Activated CD8-positive, alpha-beta T cell treated with anti-CD3 and anti-CD28 coated beads for 36 hours (primary cell): ENCODE results near the gene MYO5B. TPM values are rescaled to one million over a fixed set of nuclear protein-coding genes. Genes with fewer than 3 reads are reported as not detected.
A peak's percentile ranks its signal among the peaks of the same experiment; 100 is the strongest.

Source experiments
- ATAC-seq: fragments of 200-7000 bp; cut with Tn5 transposase; one replicate; pipeline ENCODE4 v1.10.0; 2021; ENCODE audit warnings: mild to moderate bottlenecking, moderate library complexity
- CTCF ChIA-PET: fragments of 350-600 bp; sonication (Branson Sonifier 250); formaldehyde crosslinking; loops from one replicate; lab custom pipeline; 2021; ENCODE audit warnings: antibody characterized with exemption; lab: Charles Lee
- POLR2A ChIA-PET: fragments of 350-600 bp; sonication (Branson Sonifier 250); formaldehyde crosslinking; loops from one replicate; lab custom pipeline; 2021; ENCODE audit warnings: antibody characterized with exemption; lab: Charles Lee
- DNase-seq: peaks from one replicate; pipeline ENCODE4 v3.0.0-alpha.2; 2020
- H3K27ac Mint-ChIP-seq: one replicate; pipeline ENCODE4 v1.8.0; 2021; ENCODE audit warnings: mild to moderate bottlenecking, mixed read lengths
- H3K27me3 Mint-ChIP-seq: one replicate; pipeline ENCODE4 v1.8.0; 2021; ENCODE audit warnings: mixed read lengths
- H3K36me3 Mint-ChIP-seq: one replicate; pipeline ENCODE4 v1.8.0; 2021; ENCODE audit warnings: low read depth, mixed read lengths
- H3K4me1 Mint-ChIP-seq: one replicate; pipeline ENCODE4 v1.8.0; 2021; ENCODE audit warnings: low read depth, mixed read lengths
- H3K4me3 Mint-ChIP-seq: one replicate; pipeline ENCODE4 v1.8.0; 2021; ENCODE audit warnings: mild to moderate bottlenecking, moderate library complexity, mixed read lengths
- H3K9me3 Mint-ChIP-seq: one replicate; pipeline ENCODE4 v1.8.0; 2021; ENCODE audit warnings: mixed read lengths
- intact Hi-C: fragments of 100-400 bp; cut with micrococcal nuclease; formaldehyde crosslinking; loops from one replicate; pipeline ENCODE4 v1.10.0; 2022
- total RNA-seq, 2 experiments: library from RNA; stranded (reverse); gene quantifications; one replicate each; pipeline ENCODE4 v1.2.3, GENCODE V29; 2021
- TF ChIP-seq, protein P1 (sequence below): fragments of 200-600 bp; IDR thresholded peaks from one replicate; pipeline ENCODE4 v1.8.0; 2022; ENCODE audit warnings: antibody characterized with exemption, mild to moderate bottlenecking

Gene MYO5B
- total RNA-seq, 2 experiments from 2014 or later, result 0.09 TPM; not detected in 1

DNA sequence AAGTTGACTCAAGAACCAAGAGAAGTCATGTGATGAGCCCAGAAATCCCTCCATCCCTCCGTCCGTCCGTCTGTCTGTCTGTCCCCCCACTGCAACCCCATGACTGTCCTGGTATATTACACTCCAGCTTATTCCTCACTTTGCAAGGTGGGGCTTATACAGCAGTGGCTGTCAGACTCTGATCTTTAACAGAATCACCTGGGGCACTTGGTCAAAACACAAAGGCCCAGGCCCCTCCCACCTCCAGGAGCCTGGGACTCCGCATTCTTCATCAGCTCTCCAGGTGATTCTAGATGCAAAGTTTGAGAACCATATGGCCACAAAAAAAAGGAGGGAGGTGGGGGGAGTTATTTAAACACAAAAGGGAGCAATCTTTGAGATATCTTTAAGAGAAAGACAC, 61.4 kb downstream of the MYO5B start:
- intact Hi-C loops, result no loop called here
- no peaks in the 10 kb centered on the region for H3K36me3 Mint-ChIP-seq
- no peak for DNase-seq
- peaks cover 10% of the 10 kb centered on the region for H3K4me1 Mint-ChIP-seq
- H3K27ac Mint-ChIP-seq, result no peak overlapping the region
- CTCF ChIA-PET, result no interaction called here
- peaks cover 36% of the 10 kb centered on the region for H3K27me3 Mint-ChIP-seq
- H3K9me3 Mint-ChIP-seq, result no peaks in the 10 kb centered on the region
- TF ChIP-seq, protein P1, sequence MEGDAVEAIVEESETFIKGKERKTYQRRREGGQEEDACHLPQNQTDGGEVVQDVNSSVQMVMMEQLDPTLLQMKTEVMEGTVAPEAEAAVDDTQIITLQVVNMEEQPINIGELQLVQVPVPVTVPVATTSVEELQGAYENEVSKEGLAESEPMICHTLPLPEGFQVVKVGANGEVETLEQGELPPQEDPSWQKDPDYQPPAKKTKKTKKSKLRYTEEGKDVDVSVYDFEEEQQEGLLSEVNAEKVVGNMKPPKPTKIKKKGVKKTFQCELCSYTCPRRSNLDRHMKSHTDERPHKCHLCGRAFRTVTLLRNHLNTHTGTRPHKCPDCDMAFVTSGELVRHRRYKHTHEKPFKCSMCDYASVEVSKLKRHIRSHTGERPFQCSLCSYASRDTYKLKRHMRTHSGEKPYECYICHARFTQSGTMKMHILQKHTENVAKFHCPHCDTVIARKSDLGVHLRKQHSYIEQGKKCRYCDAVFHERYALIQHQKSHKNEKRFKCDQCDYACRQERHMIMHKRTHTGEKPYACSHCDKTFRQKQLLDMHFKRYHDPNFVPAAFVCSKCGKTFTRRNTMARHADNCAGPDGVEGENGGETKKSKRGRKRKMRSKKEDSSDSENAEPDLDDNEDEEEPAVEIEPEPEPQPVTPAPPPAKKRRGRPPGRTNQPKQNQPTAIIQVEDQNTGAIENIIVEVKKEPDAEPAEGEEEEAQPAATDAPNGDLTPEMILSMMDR, result no peak
- ATAC-seq, result no peak
- H3K4me3 Mint-ChIP-seq, result no peak overlapping the region
- POLR2A ChIA-PET, result no interaction called here

DNA sequence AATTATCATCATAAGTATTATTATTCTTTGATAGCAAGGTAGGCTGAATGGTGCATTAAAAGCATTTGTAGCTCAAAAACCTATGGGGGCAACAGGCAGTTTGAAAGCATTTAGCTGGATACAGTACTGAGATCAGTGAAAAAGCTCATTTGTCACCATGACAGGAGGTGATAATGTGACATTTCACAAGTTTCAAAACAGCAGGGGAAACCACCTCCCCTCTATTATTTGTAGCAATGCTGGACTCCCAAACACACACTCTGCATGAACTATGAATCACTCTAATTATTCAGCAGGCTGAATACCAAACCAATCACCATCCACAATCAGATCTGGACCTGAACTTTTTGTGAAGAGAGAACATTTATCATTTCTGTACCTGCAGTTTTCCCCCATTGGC, 63.4 kb downstream of the MYO5B start:
- Mint-ChIP-seq H3K36me3 (no peaks in the 10 kb centered on the region), H3K27me3 (peaks cover 35% of the 10 kb centered on the region), H3K9me3 (no peaks in the 10 kb centered on the region), H3K4me3 (no peak overlapping the region), H3K27ac (no peak overlapping the region), H3K4me1 (peaks cover 10% of the 10 kb centered on the region)
- DNase-seq, result peak; percentile 20
- ChIA-PET CTCF (no interaction called here), POLR2A (no interaction called here)
- intact Hi-C loops, result no loop called here
- peak; percentile 96 for ATAC-seq
- TF ChIP-seq, protein P1, result no peak

DNA sequence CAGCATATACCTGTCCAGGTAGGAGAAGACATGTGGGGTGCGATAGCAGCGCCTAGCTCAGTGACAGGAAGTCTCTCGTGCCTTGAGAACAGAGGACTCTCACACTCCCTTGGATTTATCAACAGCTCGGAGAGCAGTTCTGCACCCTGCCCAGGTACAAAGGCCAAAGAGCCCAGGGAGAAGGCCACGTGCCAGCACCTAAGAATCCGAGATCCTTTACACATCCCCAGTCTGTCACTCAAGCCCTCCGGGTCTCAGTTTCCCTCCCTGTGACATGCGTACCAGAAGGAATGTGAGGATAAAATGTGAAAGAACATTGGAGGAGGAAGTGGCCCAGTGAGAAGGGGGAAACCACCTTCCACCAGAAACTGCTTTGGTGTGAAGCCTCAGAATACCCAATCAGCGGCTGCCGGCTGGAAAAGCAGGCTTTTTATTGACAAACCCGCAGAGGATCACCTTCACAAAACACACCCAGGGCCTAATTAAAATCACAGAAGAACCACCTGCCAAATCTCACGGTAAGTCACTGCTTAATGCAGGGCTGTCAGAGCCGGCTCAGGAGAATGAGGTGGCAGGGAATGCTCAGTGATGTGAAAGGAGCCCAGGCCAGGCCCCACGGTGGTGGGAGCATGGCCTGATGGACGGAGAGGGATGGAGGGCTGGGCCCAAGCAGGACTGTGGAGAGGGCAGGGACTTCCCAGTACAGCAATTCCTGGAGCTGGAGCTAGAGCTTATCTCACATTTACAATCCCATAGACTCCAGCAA, 66.3 kb downstream of the MYO5B start:
- ChIA-PET POLR2A (no interaction called here), CTCF (interaction anchor here (1.4 kb wide), 1 partner anchor 8 kb away, joined by 4 read pairs; no protein-coding TSS in a partner anchor)
- no peaks in the 10 kb centered on the region for H3K9me3 Mint-ChIP-seq
- H3K4me3 Mint-ChIP-seq, result no peak overlapping the region
- peaks cover 10% of the 10 kb centered on the region for H3K4me1 Mint-ChIP-seq
- TF ChIP-seq, protein P1, result no peak
- intact Hi-C loops, result no loop called here
- H3K27ac Mint-ChIP-seq, result no peak overlapping the region
- ATAC-seq (no peak), DNase-seq (peak; percentile 9)
- H3K27me3 Mint-ChIP-seq, result peaks cover 29% of the 10 kb centered on the region
- no peaks in the 10 kb centered on the region for H3K36me3 Mint-ChIP-seq

DNA sequence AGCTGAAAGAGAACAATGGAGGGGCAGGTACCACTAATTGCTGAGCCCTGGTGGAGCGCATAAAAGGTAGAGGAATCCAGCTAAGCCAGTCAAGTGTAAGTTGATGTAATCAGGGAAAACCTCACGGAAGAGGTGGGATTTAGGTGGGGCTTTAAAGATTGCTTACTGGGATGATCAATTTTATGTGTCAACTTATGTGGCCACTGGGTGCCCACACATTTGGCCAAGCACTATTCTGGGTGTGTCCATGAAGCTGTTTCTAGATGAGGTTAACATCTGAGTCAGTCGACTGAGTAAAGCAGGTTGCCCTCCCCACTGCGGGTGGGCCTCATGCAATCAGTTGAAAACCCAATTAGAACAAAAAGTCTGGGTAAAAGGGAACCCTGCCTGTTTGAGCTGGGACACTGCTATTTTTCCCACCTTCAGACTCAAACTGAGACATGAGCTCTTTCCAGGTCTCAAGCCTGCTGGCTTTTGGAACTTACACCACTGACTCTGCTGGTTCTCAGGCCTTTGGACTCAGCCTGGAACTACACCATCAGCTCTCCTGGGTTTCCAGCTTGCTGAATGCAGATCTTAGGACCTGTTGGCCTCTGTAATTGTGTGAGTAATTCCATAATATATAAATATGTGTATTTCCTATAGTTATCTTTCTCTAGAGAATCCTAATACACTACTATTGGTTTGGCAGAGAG, 67.3 kb downstream of the MYO5B start:
- ChIA-PET POLR2A (no interaction called here), CTCF (interaction anchor here (1.4 kb wide), 1 partner anchor 9 kb away, joined by 4 read pairs; no protein-coding TSS in a partner anchor)
- Mint-ChIP-seq H3K27ac (no peak overlapping the region), H3K4me3 (no peak overlapping the region), H3K36me3 (no peaks in the 10 kb centered on the region), H3K27me3 (peaks cover 24% of the 10 kb centered on the region), H3K4me1 (peaks cover 10% of the 10 kb centered on the region), H3K9me3 (no peaks in the 10 kb centered on the region)
- intact Hi-C loops, result no loop called here
- TF ChIP-seq, protein P1, result no peak
- no peak for DNase-seq
- no peak for ATAC-seq

DNA sequence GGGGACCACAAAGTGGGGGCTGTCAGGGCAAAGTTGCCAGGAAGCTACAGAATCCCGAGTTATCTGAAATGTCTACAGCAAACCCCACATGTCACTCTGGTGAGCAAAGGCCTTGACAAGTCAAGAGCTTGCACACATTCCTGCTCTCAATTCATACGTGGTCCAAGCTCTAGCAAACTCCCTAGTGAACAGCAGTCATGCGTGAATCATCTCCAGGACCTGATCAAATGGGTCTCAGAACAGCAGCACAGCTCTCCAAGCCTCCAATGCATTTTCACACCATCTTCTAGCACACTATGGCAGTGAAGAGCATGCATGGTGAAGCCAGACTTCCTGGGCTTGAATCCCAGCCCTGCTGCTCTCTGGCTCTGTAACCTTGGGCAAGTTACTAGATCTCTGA, 68.5 kb downstream of the MYO5B start:
- H3K4me3 Mint-ChIP-seq, result no peak overlapping the region
- DNase-seq (no peak), ATAC-seq (no peak)
- peaks cover 3% of the 10 kb centered on the region for H3K4me1 Mint-ChIP-seq
- H3K27me3 Mint-ChIP-seq, result peaks cover 19% of the 10 kb centered on the region
- H3K27ac Mint-ChIP-seq, result no peak overlapping the region
- ChIA-PET CTCF (interaction anchor here (0.8 kb wide), 1 partner anchor 77 kb away, joined by 3 read pairs; no protein-coding TSS in a partner anchor), POLR2A (interaction anchor here (0.7 kb wide), 1 partner anchor 27 kb away, joined by 3 read pairs; no protein-coding TSS in a partner anchor)
- intact Hi-C loops, result no loop called here
- TF ChIP-seq, protein P1, result no peak
- no peaks in the 10 kb centered on the region for H3K36me3 Mint-ChIP-seq
- no peaks in the 10 kb centered on the region for H3K9me3 Mint-ChIP-seq
